ENCODE data around the gene TMC1.

- TF ChIP-seq, protein P1, sequence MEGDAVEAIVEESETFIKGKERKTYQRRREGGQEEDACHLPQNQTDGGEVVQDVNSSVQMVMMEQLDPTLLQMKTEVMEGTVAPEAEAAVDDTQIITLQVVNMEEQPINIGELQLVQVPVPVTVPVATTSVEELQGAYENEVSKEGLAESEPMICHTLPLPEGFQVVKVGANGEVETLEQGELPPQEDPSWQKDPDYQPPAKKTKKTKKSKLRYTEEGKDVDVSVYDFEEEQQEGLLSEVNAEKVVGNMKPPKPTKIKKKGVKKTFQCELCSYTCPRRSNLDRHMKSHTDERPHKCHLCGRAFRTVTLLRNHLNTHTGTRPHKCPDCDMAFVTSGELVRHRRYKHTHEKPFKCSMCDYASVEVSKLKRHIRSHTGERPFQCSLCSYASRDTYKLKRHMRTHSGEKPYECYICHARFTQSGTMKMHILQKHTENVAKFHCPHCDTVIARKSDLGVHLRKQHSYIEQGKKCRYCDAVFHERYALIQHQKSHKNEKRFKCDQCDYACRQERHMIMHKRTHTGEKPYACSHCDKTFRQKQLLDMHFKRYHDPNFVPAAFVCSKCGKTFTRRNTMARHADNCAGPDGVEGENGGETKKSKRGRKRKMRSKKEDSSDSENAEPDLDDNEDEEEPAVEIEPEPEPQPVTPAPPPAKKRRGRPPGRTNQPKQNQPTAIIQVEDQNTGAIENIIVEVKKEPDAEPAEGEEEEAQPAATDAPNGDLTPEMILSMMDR (IDR thresholded peaks at IDR 0.05; ENCODE audit: low read depth, low read length, poor library complexity, severe bottlenecking) = no peak
- no peak for TF ChIP-seq EZH2phosphoT487 (IDR thresholded peaks at IDR 0.05; ENCODE audit: borderline replicate concordance, low read length)
Observed at GRCh38 chr9:72485821-72486593, 35.4 kb upstream of the TMC1 start.
